Activated B cell treated with CpG ODN at 0.5 μM for 24 hours (primary cell): ENCODE data around the gene ABHD14A. TPM values are rescaled to one million over a fixed set of nuclear protein-coding genes. Genes with fewer than 3 reads are reported as not detected.

Source experiments
- ATAC-seq: fragments of 200-7000 bp; cut with Tn5 transposase; one replicate; pipeline ENCODE4 v1.10.0; 2021; ENCODE audit warnings: low read depth, mild to moderate bottlenecking, moderate library complexity
- CTCF ChIA-PET: fragments of 350-600 bp; sonication (Branson Sonifier 250); formaldehyde crosslinking; loops from one replicate; lab custom pipeline; 2021; ENCODE audit warnings: antibody characterized with exemption; lab: Charles Lee
- POLR2A ChIA-PET: fragments of 350-600 bp; sonication (Branson Sonifier 250); formaldehyde crosslinking; loops from one replicate; lab custom pipeline; 2021; ENCODE audit warnings: antibody characterized with exemption; lab: Charles Lee
- DNase-seq: peaks from one replicate; pipeline ENCODE4 v3.0.0; 2022
- H3K27ac Mint-ChIP-seq: one replicate; pipeline ENCODE4 v1.8.0; 2020; ENCODE audit warnings: mixed read lengths
- H3K27me3 Mint-ChIP-seq: one replicate; pipeline ENCODE4 v1.8.0; 2021; ENCODE audit warnings: mixed read lengths
- H3K36me3 Mint-ChIP-seq: one replicate; pipeline ENCODE4 v1.8.0; 2021; ENCODE audit warnings: low read depth, mixed read lengths
- H3K4me1 Mint-ChIP-seq: one replicate; pipeline ENCODE4 v1.8.0; 2021; ENCODE audit warnings: mixed read lengths
- H3K4me3 Mint-ChIP-seq: one replicate; pipeline ENCODE4 v1.8.0; 2020; ENCODE audit warnings: mild to moderate bottlenecking, mixed read lengths
- H3K9me3 Mint-ChIP-seq: one replicate; pipeline ENCODE4 v1.8.0; 2020; ENCODE audit warnings: mixed read lengths
- CTCF ChIP-seq: fragments of 200-600 bp; IDR thresholded peaks from one replicate; pipeline ENCODE4 v1.8.0; 2022; ENCODE audit warnings: antibody characterized with exemption, mild to moderate bottlenecking
- intact Hi-C: fragments of 100-400 bp; cut with micrococcal nuclease; formaldehyde crosslinking; loops from one replicate; pipeline ENCODE4 v1.15.1; 2024
- total RNA-seq: library from RNA; stranded (reverse); gene quantifications from 2 replicates; pipeline ENCODE4 v1.2.3, GENCODE V29; 2022

The ABHD14A gene
- total RNA-seq, 1 donor from 2014 or later: 5.1 TPM

- DNase-seq: peak; percentile 96
- ChIA-PET POLR2A (interaction anchor here (0.6 to 2.6 kb wide), 13 partner anchors 9 to 557 kb away, joined by 3 to 35 read pairs (median 4); partner anchors contain the start of genes ABHD14A, ABHD14B, ACY1 and DUSP7), CTCF (interaction anchor here (0.6 to 2.2 kb wide), 11 partner anchors 11 to 178 kb away, joined by 3 to 27 read pairs (median 3); partner anchors contain the start of genes ABHD14B, ACY1, DUSP7 and PCBP4)
- H3K4me3 Mint-ChIP-seq: peak within 1 kb of the TSS; percentile 90
- peak within 1 kb of the TSS; percentile 77 for H3K27ac Mint-ChIP-seq
- peaks cover 38% of the 10 kb centered on the region for H3K4me1 Mint-ChIP-seq
- peak; percentile 34 for TF ChIP-seq CTCF
- H3K36me3 Mint-ChIP-seq: peaks cover 28% of the 10 kb centered on the region
- peak; percentile 94 for ATAC-seq
- intact Hi-C loops: loop anchor here (1.0 to 5.0 kb wide), 12 partner anchors 14 to 765 kb away; partner anchors contain the start of genes ABHD14B, ACY1, GLT8D1 and MANF
- H3K27me3 Mint-ChIP-seq: no peaks in the 10 kb centered on the region
- no peaks in the 10 kb centered on the region for H3K9me3 Mint-ChIP-seq
Measured at GRCh38 chr3:51941798-51942602, 32.9 kb upstream of the ABHD14A start, which contains the start of the genes PARP3 and RRP9. Gene PARP3, plus strand, starts transcription at chr3:51942363. Its CDS starts 993 bp downstream, at chr3:51943356. Gene RRP9, minus strand, starts transcription at chr3:51941904. Its CDS starts 37 bp downstream, at chr3:51941867.

GRCh38 chr3:51942603-51943450, 32.0 kb upstream of the ABHD14A start:
- no peaks in the 10 kb centered on the region for H3K27me3 Mint-ChIP-seq
- intact Hi-C loops: loop anchor here (1.0 to 5.0 kb wide), 12 partner anchors 13 to 764 kb away; partner anchors contain the start of genes ABHD14B, ACY1, GLT8D1 and MANF
- peak overlapping the region; percentile 90 for H3K4me3 Mint-ChIP-seq
- ChIA-PET POLR2A (interaction anchor here (0.5 to 2.6 kb wide), 11 partner anchors 10 to 443 kb away, joined by 3 to 35 read pairs (median 4); partner anchors contain the start of genes ABHD14A, ABHD14B, ACY1 and DCAF1), CTCF (interaction anchor here (0.6 to 2.2 kb wide), 8 partner anchors 10 to 114 kb away, joined by 3 to 27 read pairs (median 4); partner anchors contain the start of genes ABHD14B, DUSP7, PCBP4 and RPL29)
- peak overlapping the region; percentile 77 for H3K27ac Mint-ChIP-seq
- ATAC-seq: peak; percentile 9
- no peaks in the 10 kb centered on the region for H3K9me3 Mint-ChIP-seq
- DNase-seq: peak; percentile 34
- H3K4me1 Mint-ChIP-seq: peaks cover 38% of the 10 kb centered on the region
- H3K36me3 Mint-ChIP-seq: peaks cover 23% of the 10 kb centered on the region
- TF ChIP-seq CTCF: no peak

- Mint-ChIP-seq H3K4me3 (no peak overlapping the region), H3K27ac (no peak overlapping the region)
- intact Hi-C loops: loop anchor here (2.0 to 5.0 kb wide), 3 partner anchors 39 to 764 kb away; partner anchors contain the start of genes ACY1, GLT8D1 and SPCS1
Measured at GRCh38 chr3:51943451-51944391, 31.1 kb upstream of the ABHD14A start.

More at GRCh38 chr3:51943451-51944391, 31.1 kb upstream of the ABHD14A start:
- H3K9me3 Mint-ChIP-seq: no peaks in the 10 kb centered on the region
- POLR2A ChIA-PET: interaction anchor here (0.6 to 2.6 kb wide), 6 partner anchors 24 to 309 kb away, joined by 3 to 35 read pairs (median 7); partner anchors contain the start of genes ABHD14A, ABHD14B, ACY1 and RPL29
- H3K4me1 Mint-ChIP-seq: peaks cover 38% of the 10 kb centered on the region
- no peak for TF ChIP-seq CTCF
- H3K36me3 Mint-ChIP-seq: peaks cover 15% of the 10 kb centered on the region
- CTCF ChIA-PET: interaction anchor here (1.2 to 2.2 kb wide), 4 partner anchors 29 to 113 kb away, joined by 3 to 27 read pairs (median 6); partner anchors contain the start of genes ABHD14B, DUSP7 and RPL29
- H3K27me3 Mint-ChIP-seq: no peaks in the 10 kb centered on the region
- DNase-seq (peak; percentile 14), ATAC-seq (no peak)
